ENCODE results near the gene IFT81. TPM values are rescaled to one million over a fixed set of nuclear protein-coding genes. Genes with fewer than 3 reads are reported as not detected.

The IFT81 gene
- total and polyA plus RNA-seq, 2 of the 13 experiments (the other 11 are each of a cell fraction or from before 2014, with no cell fraction given) = 4.2 to 13.0 TPM

- no peak for TF ChIP-seq MED8 (CRISPR knock-in tag; IDR thresholded peaks at IDR 0.05; ENCODE audit: insufficient replicate concordance)
- TF ChIP-seq NCOA5 (CRISPR knock-in tag; IDR thresholded peaks at IDR 0.05) = no peak
- TF ChIP-seq ZNF768 (CRISPR knock-in tag; IDR thresholded peaks at IDR 0.05) = no peak
- peak; percentile 23; the same call in 1 of the 2 replicates for TF ChIP-seq ZNF598 (CRISPR knock-in tag; IDR thresholded peaks at IDR 0.05; ENCODE audit: borderline replicate concordance)
- no peak for TF ChIP-seq ZSCAN25 (CRISPR knock-in tag; IDR thresholded peaks at IDR 0.05)
- TF ChIP-seq NR2F2 (IDR thresholded peaks at IDR 0.05; ENCODE audit: borderline replicate concordance, low read depth) = no peak
- no peak for TF ChIP-seq ZNF703 (CRISPR knock-in tag; IDR thresholded peaks at IDR 0.05; ENCODE audit: borderline replicate concordance)
- TF ChIP-seq ZFP37 (CRISPR knock-in tag; IDR thresholded peaks at IDR 0.05; ENCODE audit: borderline replicate concordance) = no peak
- peak; percentile 52; the same call in 1 of the 2 replicates for TF ChIP-seq TBX2 (CRISPR knock-in tag; IDR thresholded peaks at IDR 0.05; ENCODE audit: borderline replicate concordance)
- TF ChIP-seq HHEX (CRISPR knock-in tag; IDR thresholded peaks at IDR 0.05) = no peak
Observed at GRCh38 chr12:110249716-110250225, 125.6 kb downstream of the IFT81 start (continued).

- Histone ChIP-seq H3K27ac (ENCODE audit: extremely low read length, insufficient read depth, low read length) (no peak overlapping the region), H3K4me1 (ENCODE audit: insufficient read depth, low read length) (peaks cover 74% of the 10 kb centered on the region), H3K4me2 (ENCODE audit: low read depth, low read length) (no peak overlapping the region), H3K9me3 (ENCODE audit: low read length) (no peaks in the 10 kb centered on the region), H3K27me3 (ENCODE audit: control insufficient read depth in 1 of 2, insufficient read depth in 2 of 2, low read length in 2 of 2) (no peaks in the 10 kb centered on the region), H3K36me3 (replicated peaks in 1 of 2; ENCODE audit: control insufficient read depth in 1 of 2, insufficient read depth in 2 of 2, low read length in 2 of 2) (no peaks in the 10 kb centered on the region), H3K4me3 (replicated peaks in 1 of 3; ENCODE audit: insufficient read depth in 1 of 3, low read depth in 2 of 3, low read length in 3 of 3) (no peak overlapping the region), H3K79me2 (ENCODE audit: insufficient read depth, low read length) (no peaks in the 10 kb centered on the region), H2AFZ (ENCODE audit: low read length) (no peak overlapping the region), H4K20me1 (ENCODE audit: insufficient read depth, low read length) (no peaks in the 10 kb centered on the region), H3K9ac (ENCODE audit: insufficient read depth, low read depth, low read length) (no peak overlapping the region)
- POLR2A ChIA-PET = interaction anchor here (2.2 kb wide), 1 partner anchor 19 kb away, joined by 9 read pairs; no protein-coding TSS in a partner anchor
- no TSS peak for BruUV-seq (replicated peaks)
- 87% methylated on average over 7 of the region's 7 CpGs for WGBS (ENCODE audit: low lambda C conversion rate)
- ATAC-seq = no peak
- intact Hi-C loops (cut with micrococcal nuclease; ENCODE audit: unreplicated experiment) = no loop called here
- in situ Hi-C loops (cut with HindIII; ENCODE audit: extremely low pct_ligation_motif_present, low pct_unique_long_range_greater_than_20kb) = no loop called here
- no peak for FAIRE-seq
- no peak for DNase-seq (ENCODE audit: low spot score)
- CTCF ChIA-PET (ENCODE audit: low intra/inter-chr PET ratio, low total read pairs) = no interaction called here
- TF ChIP-seq ZBED4 (CRISPR knock-in tag; IDR thresholded peaks at IDR 0.05; ENCODE audit: borderline replicate concordance) (no peak), KDM5A (IDR thresholded peaks at IDR 0.05; ENCODE audit: borderline replicate concordance, low read length) (no peak), ARID3A (IDR thresholded peaks at IDR 0.05; ENCODE audit: low read depth, low read length) (no peak), ZNF772 (CRISPR knock-in tag; IDR thresholded peaks at IDR 0.05) (no peak), TARDBP (CRISPR knock-in tag; IDR thresholded peaks at IDR 0.05) (no peak), NFE2 (CRISPR knock-in tag; IDR thresholded peaks at IDR 0.05) (no peak), KAT2B (IDR thresholded peaks at IDR 0.05; ENCODE audit: borderline replicate concordance, low read depth, low read length) (no peak), TRIM22 (IDR thresholded peaks at IDR 0.05) (no peak), HOXD1 (CRISPR knock-in tag; IDR thresholded peaks at IDR 0.05) (no peak)
Observed at GRCh38 chr12:110251381-110251780, 127.2 kb downstream of the IFT81 start.

All from HepG2 (cell line).